Activated CD4-positive, CD25-positive, alpha-beta regulatory T cell treated with anti-CD3 and anti-CD28 coated beads, Interleukin-2, amount 50 U/mL, for 24 hours (primary cell): ENCODE measurements around the gene REM1.

Source experiments
- ATAC-seq, 2 donors: fragments of 150-1000 bp; cut with Tn5 transposase; one replicate each; pipeline ENCODE4 v1.10.0; 2021; ENCODE audit warnings: mild to moderate bottlenecking in 1 of 2, moderate library complexity in 1 of 2

Gene REM1

DNA sequence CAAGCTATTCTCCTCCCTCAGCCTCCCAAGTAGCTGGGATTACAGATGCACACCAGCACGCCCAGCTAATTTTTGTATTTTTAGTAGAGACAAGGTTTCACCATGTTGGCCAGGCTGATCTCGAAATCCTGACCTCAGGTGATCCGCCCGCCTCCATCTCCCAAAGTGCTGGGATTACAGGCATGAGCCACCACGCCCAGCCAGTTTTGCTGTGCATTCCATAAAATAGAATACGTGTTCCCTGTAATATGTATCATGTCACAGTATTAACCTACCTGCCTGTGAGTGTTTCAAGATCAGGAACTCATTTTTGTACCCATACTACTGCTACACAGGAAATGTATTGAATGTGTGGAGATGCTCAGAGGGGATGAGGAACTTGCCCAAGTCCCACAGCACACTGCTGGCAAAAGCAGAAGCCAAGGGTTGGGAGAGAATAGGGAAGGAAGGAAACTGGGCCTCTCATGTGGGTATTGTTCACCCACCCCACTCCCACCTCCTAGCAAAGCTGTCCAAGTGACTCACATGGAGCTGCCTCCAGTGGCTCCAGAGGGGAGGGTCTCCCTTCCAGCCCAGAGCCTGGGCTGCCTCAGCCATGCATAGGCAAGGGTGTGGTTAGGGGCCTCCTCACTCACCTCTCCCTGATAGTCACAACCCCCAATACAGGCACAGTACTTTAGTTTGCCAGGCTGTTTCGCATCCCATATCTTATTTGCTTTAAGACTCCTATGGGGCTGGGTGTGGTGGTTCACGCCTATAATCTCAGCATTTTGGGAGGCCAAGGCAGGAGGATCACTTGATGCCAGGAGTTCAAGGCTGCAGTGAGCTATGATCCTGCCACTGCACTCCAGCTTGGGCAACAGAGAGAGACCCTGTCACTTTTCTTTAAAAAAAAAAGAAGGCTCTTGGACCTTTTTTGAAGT, 48.5 kb downstream of the REM1 start:
- ATAC-seq, result peak in 1 of 2 donors; percentile 13

DNA sequence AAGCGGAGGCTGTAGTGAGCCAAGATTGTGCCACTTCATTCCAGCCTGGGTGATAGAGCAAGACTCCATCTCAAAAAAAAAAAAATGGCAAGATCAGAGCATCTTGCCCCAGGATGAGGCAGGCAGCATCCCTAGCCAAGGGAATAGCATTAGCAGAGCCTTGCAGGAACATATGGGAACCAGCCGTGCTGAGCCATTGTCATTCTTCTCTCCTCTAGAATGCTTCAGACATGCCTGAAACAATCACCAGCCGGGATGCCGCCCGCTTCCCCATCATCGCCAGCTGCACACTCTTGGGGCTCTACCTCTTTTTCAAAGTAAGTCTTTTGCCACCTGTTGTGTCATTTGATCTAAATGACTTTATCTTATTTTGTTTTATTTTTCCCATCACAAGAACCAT, 52.2 kb downstream of the REM1 start:
- no peak for ATAC-seq
